Stimulated activated naive B cell treated with anti-CD40 and anti-IgM and Interleukin-4, amounts not matched to agents 10 μg/mL and 1 μg/mL and 100 μg/mL, for 72 hours (primary cell): ENCODE data around the gene KCTD1.

Experiments
- ATAC-seq, 2 donors: fragments of 150-1000 bp; cut with Tn5 transposase; replicated peaks; 2 replicates each; pipeline ENCODE4 v1.10.0; 2021; ENCODE audit warnings: moderate library complexity in 1 of 2
- DNase-seq: peaks from one replicate; pipeline ENCODE4 v3.0.0; 2021
- H3K27ac Mint-ChIP-seq: one replicate; pipeline ENCODE4 v1.8.0; 2022; ENCODE audit warnings: mild to moderate bottlenecking, mixed read lengths
- H3K27me3 Mint-ChIP-seq, 2 donors: one replicate each; pipeline ENCODE4 v1.8.0; 2022; ENCODE audit warnings: mixed read lengths in 2 of 2
- H3K36me3 Mint-ChIP-seq, 2 donors: one replicate each; pipeline ENCODE4 v1.8.0; 2022; ENCODE audit warnings: mixed read lengths in 2 of 2, mild to moderate bottlenecking in 1 of 2
- H3K4me1 Mint-ChIP-seq, 2 donors: one replicate each; pipeline ENCODE4 v1.8.0; 2022; ENCODE audit warnings: mixed read lengths in 2 of 2, mild to moderate bottlenecking in 1 of 2
- H3K4me3 Mint-ChIP-seq, 2 donors: one replicate each; pipeline ENCODE4 v1.8.0; 2022; ENCODE audit warnings: mild to moderate bottlenecking in 2 of 2, mixed read lengths in 2 of 2, moderate library complexity in 1 of 2
- H3K9me3 Mint-ChIP-seq, 2 donors: one replicate each; pipeline ENCODE4 v1.8.0; 2022; ENCODE audit warnings: mixed read lengths in 2 of 2, mild to moderate bottlenecking in 1 of 2

The KCTD1 gene

GRCh38 chr18:26543373-26543772, 5.0 kb downstream of the KCTD1 start:
- ATAC-seq (no peak), DNase-seq (no peak)
- no peak overlapping the region for H3K4me3 Mint-ChIP-seq
- no peak overlapping the region for H3K27ac Mint-ChIP-seq
- H3K36me3 Mint-ChIP-seq = peaks cover 9 to 11% of the 10 kb centered on the region in 2 donors
- no peaks in the 10 kb centered on the region for H3K9me3 Mint-ChIP-seq
- H3K27me3 Mint-ChIP-seq = peaks cover 7 to 8% of the 10 kb centered on the region in 2 donors
- H3K4me1 Mint-ChIP-seq = peaks cover 10 to 43% of the 10 kb centered on the region in 2 donors

DNA sequence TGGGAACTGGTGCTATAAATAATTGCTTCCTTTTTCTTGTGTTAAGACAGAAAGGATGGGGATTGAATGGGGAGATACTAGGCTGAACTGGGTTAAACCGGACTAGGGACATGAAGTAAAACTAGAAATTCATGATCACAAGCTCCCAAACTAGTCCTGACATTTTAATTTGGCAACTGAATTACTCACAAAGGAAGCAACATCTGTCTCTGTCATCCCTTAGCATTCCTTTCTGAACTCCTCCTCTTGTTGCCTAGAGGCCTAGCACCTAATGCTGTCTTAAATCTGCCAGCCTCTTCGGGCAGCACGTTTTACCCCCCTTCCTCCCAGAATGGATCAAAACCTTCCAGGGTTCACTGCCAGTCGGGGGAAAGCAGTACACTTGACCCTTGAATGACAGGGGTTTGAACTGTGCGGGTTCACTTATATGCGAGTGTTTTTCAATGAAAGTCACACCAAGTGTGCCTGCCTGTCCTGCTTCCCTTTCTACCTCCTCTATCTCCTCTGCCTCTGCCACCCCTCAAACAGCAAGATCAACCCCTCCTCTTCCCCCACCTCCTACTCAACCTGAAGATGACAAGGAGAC, 8.2 kb downstream of the KCTD1 start:
- Mint-ChIP-seq H3K9me3 (no peaks in the 10 kb centered on the region), H3K4me1 (peaks cover 5 to 25% of the 10 kb centered on the region in 2 donors), H3K4me3 (no peak overlapping the region), H3K27ac (no peak overlapping the region), H3K36me3 (peaks cover 0 to 2% of the 10 kb centered on the region in 2 donors), H3K27me3 (no peaks in the 10 kb centered on the region)
- ATAC-seq = no peak
- DNase-seq = no peak

DNA sequence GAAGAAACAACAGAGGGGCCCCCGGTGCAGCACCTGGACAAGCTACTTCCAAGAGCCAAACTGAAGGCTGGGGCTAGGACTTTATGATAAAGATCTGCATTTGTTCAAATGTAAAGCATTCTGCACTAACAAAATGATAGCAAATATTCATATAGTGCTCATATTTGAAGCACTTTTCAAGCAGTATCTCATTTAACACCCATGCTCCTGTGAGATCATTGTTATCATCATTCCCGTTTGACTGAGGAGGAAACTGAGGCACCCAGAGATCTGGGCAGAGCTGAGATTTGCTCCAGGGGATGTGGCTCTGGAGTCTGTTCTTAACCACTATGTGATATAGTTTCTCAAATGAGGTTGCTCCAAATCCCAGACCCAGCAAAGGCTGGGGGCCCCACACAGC, 9.8 kb downstream of the KCTD1 start:
- no peak overlapping the region for H3K4me3 Mint-ChIP-seq

GRCh38 chr18:26536664-26537063, 11.7 kb downstream of the KCTD1 start:
- H3K27me3 Mint-ChIP-seq = no peaks in the 10 kb centered on the region
- H3K4me3 Mint-ChIP-seq = no peak overlapping the region
- no peaks in the 10 kb centered on the region for H3K36me3 Mint-ChIP-seq
- H3K9me3 Mint-ChIP-seq = no peaks in the 10 kb centered on the region
- no peak for ATAC-seq
- no peak for DNase-seq
- H3K27ac Mint-ChIP-seq = no peak overlapping the region
- peaks cover 0 to 6% of the 10 kb centered on the region in 2 donors for H3K4me1 Mint-ChIP-seq

More for the DNA sequence above, 9.8 kb downstream of the KCTD1 start:
- Mint-ChIP-seq H3K27me3 (no peaks in the 10 kb centered on the region), H3K27ac (no peak overlapping the region), H3K36me3 (peaks cover 0 to 2% of the 10 kb centered on the region in 2 donors), H3K9me3 (no peaks in the 10 kb centered on the region), H3K4me1 (peaks cover 0 to 12% of the 10 kb centered on the region in 2 donors)
- ATAC-seq (no peak), DNase-seq (no peak)

GRCh38 chr18:26536032-26536431, 12.3 kb downstream of the KCTD1 start:
- no peak for ATAC-seq
- no peaks in the 10 kb centered on the region for H3K9me3 Mint-ChIP-seq

GRCh38 chr18:26535630-26536029, 12.7 kb downstream of the KCTD1 start:
- ATAC-seq = no peak
- Mint-ChIP-seq H3K9me3 (no peaks in the 10 kb centered on the region), H3K4me1 (peaks cover 0 to 6% of the 10 kb centered on the region in 2 donors), H3K27me3 (no peaks in the 10 kb centered on the region), H3K36me3 (no peaks in the 10 kb centered on the region), H3K27ac (no peak overlapping the region), H3K4me3 (no peak overlapping the region)
- DNase-seq = no peak

More at GRCh38 chr18:26536032-26536431, 12.3 kb downstream of the KCTD1 start:
- Mint-ChIP-seq H3K4me3 (no peak overlapping the region), H3K36me3 (no peaks in the 10 kb centered on the region), H3K27me3 (no peaks in the 10 kb centered on the region), H3K27ac (no peak overlapping the region), H3K4me1 (peaks cover 0 to 6% of the 10 kb centered on the region in 2 donors)
- no peak for DNase-seq

GRCh38 chr18:26532367-26533340, 15.7 kb downstream of the KCTD1 start:
- Mint-ChIP-seq H3K27ac (no peak overlapping the region), H3K36me3 (no peaks in the 10 kb centered on the region), H3K4me3 (no peak overlapping the region), H3K27me3 (no peaks in the 10 kb centered on the region), H3K9me3 (no peaks in the 10 kb centered on the region), H3K4me1 (no peaks in the 10 kb centered on the region)
- DNase-seq = no peak
- no peak for ATAC-seq

DNA sequence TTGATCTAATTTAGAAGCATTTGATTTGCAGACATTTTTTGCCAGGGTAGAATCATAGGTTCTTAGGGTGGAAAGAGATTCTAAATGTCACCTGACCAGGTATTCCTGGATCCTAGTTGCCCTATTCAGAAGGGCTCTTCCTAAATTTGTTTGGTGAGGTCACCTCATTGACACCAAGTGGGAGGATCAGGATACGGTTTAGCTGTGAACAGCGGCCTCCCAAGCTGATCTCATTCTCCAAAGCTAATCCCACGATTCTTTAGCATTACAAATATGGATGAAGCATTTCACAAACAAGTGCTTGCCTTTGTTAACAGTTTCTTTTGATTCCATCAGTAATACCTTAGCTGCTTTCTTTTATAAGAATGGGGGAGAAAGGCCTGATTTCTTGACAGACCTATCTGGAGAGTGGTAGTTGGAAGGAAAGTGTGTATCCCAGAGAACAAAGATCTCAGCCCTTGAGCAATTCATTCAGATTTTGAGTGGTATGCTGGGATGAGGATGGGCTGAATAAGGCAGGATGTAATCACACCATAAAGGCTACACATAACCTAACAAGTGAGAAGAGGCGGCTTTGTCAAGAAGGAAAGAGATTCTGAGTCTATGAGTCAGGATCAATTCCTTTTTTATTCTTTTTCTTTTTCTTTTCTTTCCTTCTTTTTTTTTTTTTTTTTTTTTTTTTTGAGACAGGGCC, 16.6 kb downstream of the KCTD1 start:
- no peak for ATAC-seq

DNA sequence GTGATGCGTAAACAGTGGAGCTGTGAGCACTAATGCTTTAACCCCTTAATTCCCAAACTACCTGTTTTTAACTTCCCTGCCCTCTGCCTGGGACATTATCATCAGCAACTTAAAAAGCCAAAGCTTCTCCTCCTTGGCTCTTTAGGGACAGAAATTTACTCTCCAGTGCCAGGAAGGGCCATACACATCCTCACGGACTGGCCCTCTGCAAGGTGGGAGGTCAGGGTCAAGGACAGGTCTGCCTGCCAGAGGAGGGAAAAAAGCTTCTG, 21.5 kb downstream of the KCTD1 start:
- peaks cover 0 to 2% of the 10 kb centered on the region in 2 donors for H3K4me1 Mint-ChIP-seq
- no peak overlapping the region for H3K4me3 Mint-ChIP-seq
- ATAC-seq = no peak
- no peak overlapping the region for H3K27ac Mint-ChIP-seq
- no peaks in the 10 kb centered on the region for H3K27me3 Mint-ChIP-seq
- H3K36me3 Mint-ChIP-seq = no peaks in the 10 kb centered on the region
- no peaks in the 10 kb centered on the region for H3K9me3 Mint-ChIP-seq
- no peak for DNase-seq

More for the DNA sequence above, 16.6 kb downstream of the KCTD1 start:
- Mint-ChIP-seq H3K27me3 (no peaks in the 10 kb centered on the region), H3K27ac (no peak overlapping the region), H3K36me3 (no peaks in the 10 kb centered on the region), H3K4me1 (no peaks in the 10 kb centered on the region), H3K9me3 (no peaks in the 10 kb centered on the region), H3K4me3 (no peak overlapping the region)
- no peak for DNase-seq

- H3K27me3 Mint-ChIP-seq = no peaks in the 10 kb centered on the region
Measured at GRCh38 chr18:26526128-26526965, 22.0 kb downstream of the KCTD1 start.

DNA sequence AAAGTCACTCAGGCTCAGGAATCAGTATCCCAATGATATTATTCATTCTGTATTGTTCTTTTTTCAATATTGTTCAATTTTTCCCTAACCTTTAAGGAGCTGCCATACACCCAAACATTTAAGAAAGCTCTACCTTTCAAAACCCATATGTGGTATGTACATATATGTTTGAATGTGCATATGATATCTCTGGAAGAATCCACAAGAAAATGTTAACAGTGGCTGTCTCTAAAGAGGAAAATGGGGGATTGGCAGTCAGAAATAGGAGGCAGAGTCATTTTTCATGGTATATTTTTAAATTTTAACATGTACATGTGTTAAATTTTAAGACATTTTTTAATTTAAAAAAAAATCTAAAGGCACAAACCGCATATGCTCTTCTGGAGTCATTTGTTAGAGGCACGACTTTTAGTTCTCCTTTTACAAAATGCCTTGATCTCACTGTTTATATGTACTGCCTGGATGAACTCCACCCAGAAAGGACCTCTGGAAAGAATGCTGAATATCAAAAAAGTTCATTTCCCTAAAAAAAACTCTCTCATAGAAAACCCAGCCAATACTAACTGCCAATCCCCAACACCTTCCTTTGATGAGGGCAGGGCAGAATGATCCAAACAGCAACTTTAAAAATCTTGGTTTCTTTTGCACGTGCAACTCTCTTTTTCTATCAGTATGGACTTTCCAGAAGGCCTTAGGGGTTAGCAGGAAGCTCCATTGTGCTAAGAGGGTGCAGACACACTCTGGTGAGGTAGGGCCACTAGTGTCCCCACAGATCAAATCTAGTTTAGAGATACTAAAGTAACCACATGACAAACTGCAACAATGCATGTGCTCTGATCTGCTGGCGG, 23.6 kb downstream of the KCTD1 start:
- ATAC-seq (peak in 1 of 2 donors; percentile 23), DNase-seq (no peak)
- Mint-ChIP-seq H3K4me1 (peaks cover 0 to 2% of the 10 kb centered on the region in 2 donors), H3K4me3 (no peak overlapping the region), H3K27me3 (no peaks in the 10 kb centered on the region), H3K27ac (no peak overlapping the region), H3K36me3 (no peaks in the 10 kb centered on the region), H3K9me3 (no peaks in the 10 kb centered on the region)

More at GRCh38 chr18:26526128-26526965, 22.0 kb downstream of the KCTD1 start:
- no peak for DNase-seq
- Mint-ChIP-seq H3K9me3 (no peaks in the 10 kb centered on the region), H3K4me3 (no peak overlapping the region), H3K4me1 (peaks cover 0 to 2% of the 10 kb centered on the region in 2 donors), H3K36me3 (no peaks in the 10 kb centered on the region), H3K27ac (no peak overlapping the region)
- no peak for ATAC-seq

GRCh38 chr18:26524002-26524401, 24.4 kb downstream of the KCTD1 start:
- Mint-ChIP-seq H3K4me1 (peaks cover 0 to 2% of the 10 kb centered on the region in 2 donors), H3K4me3 (no peak overlapping the region), H3K27ac (no peak overlapping the region), H3K27me3 (no peaks in the 10 kb centered on the region), H3K36me3 (no peaks in the 10 kb centered on the region), H3K9me3 (no peaks in the 10 kb centered on the region)
- ATAC-seq (no peak), DNase-seq (no peak)

GRCh38 chr18:26521617-26522016, 26.7 kb downstream of the KCTD1 start:
- Mint-ChIP-seq H3K36me3 (no peaks in the 10 kb centered on the region), H3K4me3 (no peak overlapping the region), H3K27me3 (no peaks in the 10 kb centered on the region), H3K27ac (no peak overlapping the region), H3K4me1 (peaks cover 0 to 2% of the 10 kb centered on the region in 2 donors), H3K9me3 (no peaks in the 10 kb centered on the region)
- DNase-seq (no peak), ATAC-seq (no peak)
